LNCaP clone FGC (cell line): ENCODE data around the gene ANKRD45.

Experiments
- DNase-seq: peaks from one replicate; pipeline ENCODE4 v3.0.0-alpha.2; 2011; ENCODE audit warnings: low read depth
- H3K4me3 ChIP-seq: 2 replicates; pipeline ENCODE4 v1.5.1; 2011; ENCODE audit warnings: mild to moderate bottlenecking, low read depth, low read length, control low read depth
- TF ChIP-seq, protein P1 (sequence below): IDR thresholded peaks from 2 replicates; pipeline ENCODE4 v1.5.1; 2012; ENCODE audit warnings: mild to moderate bottlenecking; ENCODE audit not compliant: control insufficient read depth, insufficient read depth; ENCODE audit errors: extremely low read depth

ANKRD45 gene

DNA sequence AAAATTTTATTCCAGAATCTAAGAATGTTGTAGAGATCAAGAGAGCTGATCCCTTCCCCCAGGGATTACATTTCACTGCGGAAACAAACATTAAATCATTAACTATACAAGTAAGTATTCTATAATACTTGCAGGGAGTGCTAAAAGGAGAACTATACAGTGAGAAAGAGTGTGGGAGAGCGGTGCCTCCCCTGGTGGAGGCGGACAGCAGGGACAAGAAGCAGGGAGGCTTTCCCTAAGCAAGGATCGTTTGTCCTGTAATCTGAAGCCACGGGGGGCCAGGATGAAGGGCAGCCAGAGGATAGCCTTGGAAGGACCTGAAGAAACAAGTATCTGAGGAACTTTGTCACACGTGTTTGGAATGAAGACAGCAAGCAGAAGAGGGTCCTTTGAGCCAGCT lies 106.8 kb downstream of the ANKRD45 start:
- DNase-seq, result no peak
- H3K4me3 ChIP-seq, result no peak overlapping the region
- TF ChIP-seq, protein P1, sequence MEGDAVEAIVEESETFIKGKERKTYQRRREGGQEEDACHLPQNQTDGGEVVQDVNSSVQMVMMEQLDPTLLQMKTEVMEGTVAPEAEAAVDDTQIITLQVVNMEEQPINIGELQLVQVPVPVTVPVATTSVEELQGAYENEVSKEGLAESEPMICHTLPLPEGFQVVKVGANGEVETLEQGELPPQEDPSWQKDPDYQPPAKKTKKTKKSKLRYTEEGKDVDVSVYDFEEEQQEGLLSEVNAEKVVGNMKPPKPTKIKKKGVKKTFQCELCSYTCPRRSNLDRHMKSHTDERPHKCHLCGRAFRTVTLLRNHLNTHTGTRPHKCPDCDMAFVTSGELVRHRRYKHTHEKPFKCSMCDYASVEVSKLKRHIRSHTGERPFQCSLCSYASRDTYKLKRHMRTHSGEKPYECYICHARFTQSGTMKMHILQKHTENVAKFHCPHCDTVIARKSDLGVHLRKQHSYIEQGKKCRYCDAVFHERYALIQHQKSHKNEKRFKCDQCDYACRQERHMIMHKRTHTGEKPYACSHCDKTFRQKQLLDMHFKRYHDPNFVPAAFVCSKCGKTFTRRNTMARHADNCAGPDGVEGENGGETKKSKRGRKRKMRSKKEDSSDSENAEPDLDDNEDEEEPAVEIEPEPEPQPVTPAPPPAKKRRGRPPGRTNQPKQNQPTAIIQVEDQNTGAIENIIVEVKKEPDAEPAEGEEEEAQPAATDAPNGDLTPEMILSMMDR, result no peak

DNA sequence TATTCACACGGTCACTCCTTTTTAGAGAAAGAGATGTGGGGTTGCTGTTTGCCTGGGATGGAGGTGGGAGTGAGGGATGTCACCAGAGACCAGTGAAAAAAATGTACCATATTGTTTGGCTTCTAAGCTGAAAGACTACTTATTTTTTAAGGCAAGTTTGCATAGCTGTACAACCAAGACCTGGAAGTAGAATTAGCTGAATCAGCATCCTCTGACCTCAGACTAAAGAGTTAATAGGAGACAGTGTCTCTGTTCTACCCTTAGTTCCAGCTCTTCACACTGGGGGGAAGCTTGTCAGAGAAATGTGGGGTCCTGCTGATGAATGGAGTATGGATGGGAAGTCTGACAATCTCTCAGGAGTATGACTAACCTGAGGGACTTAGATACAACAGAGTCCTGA lies 108.4 kb downstream of the ANKRD45 start:
- no peak for DNase-seq
- no peak overlapping the region for H3K4me3 ChIP-seq
- TF ChIP-seq, protein P1, result no peak

DNA sequence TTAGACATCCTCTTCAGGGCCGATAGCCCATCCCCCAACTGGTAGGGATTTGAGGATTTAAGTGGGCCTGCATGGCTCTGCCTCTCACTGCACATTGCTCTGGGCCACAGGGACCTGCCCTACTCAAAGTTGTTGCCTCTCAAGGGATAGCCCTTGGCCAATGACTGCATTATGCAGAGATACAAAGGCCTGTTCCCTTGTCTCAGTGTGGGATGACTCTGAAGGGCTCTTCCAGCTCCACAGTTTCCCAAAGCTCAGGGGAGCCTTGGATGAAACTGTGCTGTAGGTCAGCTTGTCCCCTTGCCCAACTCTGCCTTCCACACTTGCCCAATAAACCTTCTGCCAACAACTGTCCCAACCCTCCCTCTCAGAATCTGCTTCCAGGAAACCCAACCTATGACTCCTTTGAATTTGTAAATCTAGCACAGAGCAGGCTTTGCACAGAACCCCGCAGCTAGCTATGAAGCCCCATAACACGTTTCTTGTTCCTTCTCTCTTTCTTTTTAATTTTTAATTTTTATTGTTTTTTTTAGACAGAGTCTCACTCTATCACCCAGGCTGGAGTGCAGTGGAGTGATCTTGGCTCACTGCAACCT lies 109.3 kb downstream of the ANKRD45 start:
- TF ChIP-seq, protein P1, result no peak
- no peak overlapping the region for H3K4me3 ChIP-seq
- DNase-seq, result no peak
